ENCODE measurements around the gene BRSK1. TPM values are rescaled to one million over a fixed set of nuclear protein-coding genes. Genes with fewer than 3 reads are reported as not detected.

The BRSK1 gene
- total and polyA plus RNA-seq, 2 of the 13 experiments (the other 11 are each of a cell fraction or from before 2014, with no cell fraction given): 0.18 to 1.2 TPM

DNA sequence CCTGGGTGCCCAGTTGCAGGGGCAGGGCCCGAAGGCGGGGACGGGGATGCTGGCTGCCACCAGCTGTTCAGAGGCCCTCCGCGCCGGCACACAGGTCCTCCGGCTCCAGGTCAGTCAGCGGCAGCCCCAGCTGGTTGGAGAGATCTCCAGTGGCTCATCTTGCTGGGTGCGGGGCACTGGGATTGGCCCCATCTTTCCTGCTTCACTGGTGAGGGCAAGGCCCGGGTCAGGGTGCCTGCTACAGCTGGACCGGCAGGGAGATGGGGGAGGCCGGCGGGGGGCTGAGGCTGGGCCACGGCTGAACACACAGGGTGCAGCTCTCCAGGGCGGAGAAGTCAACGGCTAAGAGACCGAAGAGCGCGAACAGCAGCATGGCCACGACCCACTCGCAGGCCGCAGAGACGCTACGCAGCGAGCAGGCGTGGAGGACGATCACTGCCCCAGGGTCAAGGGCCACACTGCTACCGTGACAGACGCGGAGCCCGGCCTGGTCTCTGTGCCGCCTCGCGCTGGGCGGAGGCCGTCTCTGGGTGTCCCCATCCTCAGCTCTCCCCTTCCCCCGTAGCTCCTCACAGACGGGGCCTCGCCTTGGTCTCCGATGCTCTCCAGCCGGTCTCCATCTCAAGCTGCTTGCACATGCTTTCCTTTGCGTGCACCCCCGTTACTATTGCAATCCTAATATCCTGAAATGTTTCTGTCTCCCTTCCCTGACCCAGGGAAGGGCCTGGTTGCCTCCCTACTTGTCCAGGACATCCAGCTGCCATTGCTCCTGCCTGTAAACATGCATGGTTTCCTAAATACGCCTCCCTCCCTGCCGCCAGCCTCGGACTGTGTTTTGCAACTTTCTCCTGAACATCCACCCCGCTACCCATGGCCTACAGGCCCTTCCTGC, 29.1 kb downstream of the BRSK1 start:
- in situ Hi-C loops (cut with HindIII; ENCODE audit: extremely low pct_ligation_motif_present, low pct_unique_long_range_greater_than_20kb) (no loop called here), intact Hi-C loops (cut with micrococcal nuclease; ENCODE audit: unreplicated experiment) (no loop called here)
- ATAC-seq (no peak; the same call in 1 of the 3 replicates), FAIRE-seq (no peak), DNase-seq (ENCODE audit: low spot score) (no peak)
- Histone ChIP-seq H2AFZ (ENCODE audit: low read length) (no peak overlapping the region), H3K79me2 (ENCODE audit: insufficient read depth, low read length) (no peaks in the 10 kb centered on the region), H3K9me3 (ENCODE audit: low read length) (no peaks in the 10 kb centered on the region), H4K20me1 (ENCODE audit: insufficient read depth, low read length) (no peaks in the 10 kb centered on the region), H3K4me1 (ENCODE audit: insufficient read depth, low read length) (peaks cover 14% of the 10 kb centered on the region), H3K27me3 (ENCODE audit: control insufficient read depth in 1 of 2, insufficient read depth in 2 of 2, low read length in 2 of 2) (peaks cover 0 to 5% of the 10 kb centered on the region in 2 experiments; a peak in 1 of 5 replicates), H3K27ac (ENCODE audit: extremely low read length, insufficient read depth, low read length) (no peak overlapping the region), H3K9ac (ENCODE audit: insufficient read depth, low read depth, low read length) (no peak overlapping the region), H3K4me2 (ENCODE audit: low read depth, low read length) (no peak overlapping the region), H3K36me3 (replicated peaks in 1 of 2; ENCODE audit: control insufficient read depth in 1 of 2, insufficient read depth in 2 of 2, low read length in 2 of 2) (no peaks in the 10 kb centered on the region), H3K4me3 (replicated peaks in 1 of 3; ENCODE audit: insufficient read depth in 1 of 3, low read depth in 2 of 3, low read length in 3 of 3) (no peak overlapping the region)
- TF ChIP-seq, protein P1, sequence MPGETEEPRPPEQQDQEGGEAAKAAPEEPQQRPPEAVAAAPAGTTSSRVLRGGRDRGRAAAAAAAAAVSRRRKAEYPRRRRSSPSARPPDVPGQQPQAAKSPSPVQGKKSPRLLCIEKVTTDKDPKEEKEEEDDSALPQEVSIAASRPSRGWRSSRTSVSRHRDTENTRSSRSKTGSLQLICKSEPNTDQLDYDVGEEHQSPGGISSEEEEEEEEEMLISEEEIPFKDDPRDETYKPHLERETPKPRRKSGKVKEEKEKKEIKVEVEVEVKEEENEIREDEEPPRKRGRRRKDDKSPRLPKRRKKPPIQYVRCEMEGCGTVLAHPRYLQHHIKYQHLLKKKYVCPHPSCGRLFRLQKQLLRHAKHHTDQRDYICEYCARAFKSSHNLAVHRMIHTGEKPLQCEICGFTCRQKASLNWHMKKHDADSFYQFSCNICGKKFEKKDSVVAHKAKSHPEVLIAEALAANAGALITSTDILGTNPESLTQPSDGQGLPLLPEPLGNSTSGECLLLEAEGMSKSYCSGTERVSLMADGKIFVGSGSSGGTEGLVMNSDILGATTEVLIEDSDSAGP (CRISPR knock-in tag; IDR thresholded peaks at IDR 0.05; ENCODE audit: borderline replicate concordance): no peak
- TF ChIP-seq, protein P2, sequence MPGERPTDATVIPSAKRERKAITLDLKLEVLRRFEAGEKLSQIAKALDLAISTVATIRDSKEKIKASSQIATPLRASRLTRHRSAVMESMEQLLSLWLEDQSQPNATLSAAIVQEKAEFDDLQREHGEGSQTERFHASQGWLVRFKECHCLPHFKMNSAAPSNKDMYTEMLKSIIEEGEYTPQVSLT (CRISPR knock-in tag; IDR thresholded peaks at IDR 0.05; ENCODE audit: borderline replicate concordance, low read depth): no peak
- no peak for TF ChIP-seq RBAK (CRISPR knock-in tag; IDR thresholded peaks at IDR 0.05)
- no peak for TF ChIP-seq HNRNPL (IDR thresholded peaks at IDR 0.05; ENCODE audit: low read depth, low read length)
- peak; percentile 34; the same call in 1 of the 2 replicates for TF ChIP-seq ZNF768 (CRISPR knock-in tag; IDR thresholded peaks at IDR 0.05)
- 0 out of 2 replicates have a peak, but pooled peaks have one; percentile 49 for TF ChIP-seq ZBTB38 (CRISPR knock-in tag; IDR thresholded peaks at IDR 0.05)
- TF ChIP-seq, protein P3, sequence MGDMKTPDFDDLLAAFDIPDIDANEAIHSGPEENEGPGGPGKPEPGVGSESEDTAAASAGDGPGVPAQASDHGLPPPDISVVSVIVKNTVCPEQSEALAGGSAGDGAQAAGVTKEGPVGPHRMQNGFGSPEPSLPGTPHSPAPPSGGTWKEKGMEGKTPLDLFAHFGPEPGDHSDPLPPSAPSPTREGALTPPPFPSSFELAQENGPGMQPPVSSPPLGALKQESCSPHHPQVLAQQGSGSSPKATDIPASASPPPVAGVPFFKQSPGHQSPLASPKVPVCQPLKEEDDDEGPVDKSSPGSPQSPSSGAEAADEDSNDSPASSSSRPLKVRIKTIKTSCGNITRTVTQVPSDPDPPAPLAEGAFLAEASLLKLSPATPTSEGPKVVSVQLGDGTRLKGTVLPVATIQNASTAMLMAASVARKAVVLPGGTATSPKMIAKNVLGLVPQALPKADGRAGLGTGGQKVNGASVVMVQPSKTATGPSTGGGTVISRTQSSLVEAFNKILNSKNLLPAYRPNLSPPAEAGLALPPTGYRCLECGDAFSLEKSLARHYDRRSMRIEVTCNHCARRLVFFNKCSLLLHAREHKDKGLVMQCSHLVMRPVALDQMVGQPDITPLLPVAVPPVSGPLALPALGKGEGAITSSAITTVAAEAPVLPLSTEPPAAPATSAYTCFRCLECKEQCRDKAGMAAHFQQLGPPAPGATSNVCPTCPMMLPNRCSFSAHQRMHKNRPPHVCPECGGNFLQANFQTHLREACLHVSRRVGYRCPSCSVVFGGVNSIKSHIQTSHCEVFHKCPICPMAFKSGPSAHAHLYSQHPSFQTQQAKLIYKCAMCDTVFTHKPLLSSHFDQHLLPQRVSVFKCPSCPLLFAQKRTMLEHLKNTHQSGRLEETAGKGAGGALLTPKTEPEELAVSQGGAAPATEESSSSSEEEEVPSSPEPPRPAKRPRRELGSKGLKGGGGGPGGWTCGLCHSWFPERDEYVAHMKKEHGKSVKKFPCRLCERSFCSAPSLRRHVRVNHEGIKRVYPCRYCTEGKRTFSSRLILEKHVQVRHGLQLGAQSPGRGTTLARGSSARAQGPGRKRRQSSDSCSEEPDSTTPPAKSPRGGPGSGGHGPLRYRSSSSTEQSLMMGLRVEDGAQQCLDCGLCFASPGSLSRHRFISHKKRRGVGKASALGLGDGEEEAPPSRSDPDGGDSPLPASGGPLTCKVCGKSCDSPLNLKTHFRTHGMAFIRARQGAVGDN (CRISPR knock-in tag; IDR thresholded peaks at IDR 0.05): 0 out of 2 replicates have a peak, but pooled peaks have one; percentile 15
- no TSS peak for BruUV-seq (replicated peaks)
- 65% methylated on average over 29 of the region's 47 CpGs for WGBS (ENCODE audit: low lambda C conversion rate)
- ChIA-PET POLR2A (interaction anchor here (0.7 to 0.8 kb wide), 2 partner anchors 26 to 112 kb away, joined by 3 read pairs; partner anchors contain the start of gene KMT5C), CTCF (ENCODE audit: low intra/inter-chr PET ratio, low total read pairs) (no interaction called here)
